Fibroblast of peridontal ligament (primary cell): ENCODE measurements around the gene XBP1.
"Not testable (repeated sequence)": the region's sequence is repeated elsewhere in the genome, so short reads cannot be mapped to it uniquely, and the experiment has no call there.

Experiments
- DNase-seq: peaks from one replicate; pipeline ENCODE4 v3.0.0-alpha.2; 2010; ENCODE audit errors: extremely low read depth

Gene XBP1

DNA sequence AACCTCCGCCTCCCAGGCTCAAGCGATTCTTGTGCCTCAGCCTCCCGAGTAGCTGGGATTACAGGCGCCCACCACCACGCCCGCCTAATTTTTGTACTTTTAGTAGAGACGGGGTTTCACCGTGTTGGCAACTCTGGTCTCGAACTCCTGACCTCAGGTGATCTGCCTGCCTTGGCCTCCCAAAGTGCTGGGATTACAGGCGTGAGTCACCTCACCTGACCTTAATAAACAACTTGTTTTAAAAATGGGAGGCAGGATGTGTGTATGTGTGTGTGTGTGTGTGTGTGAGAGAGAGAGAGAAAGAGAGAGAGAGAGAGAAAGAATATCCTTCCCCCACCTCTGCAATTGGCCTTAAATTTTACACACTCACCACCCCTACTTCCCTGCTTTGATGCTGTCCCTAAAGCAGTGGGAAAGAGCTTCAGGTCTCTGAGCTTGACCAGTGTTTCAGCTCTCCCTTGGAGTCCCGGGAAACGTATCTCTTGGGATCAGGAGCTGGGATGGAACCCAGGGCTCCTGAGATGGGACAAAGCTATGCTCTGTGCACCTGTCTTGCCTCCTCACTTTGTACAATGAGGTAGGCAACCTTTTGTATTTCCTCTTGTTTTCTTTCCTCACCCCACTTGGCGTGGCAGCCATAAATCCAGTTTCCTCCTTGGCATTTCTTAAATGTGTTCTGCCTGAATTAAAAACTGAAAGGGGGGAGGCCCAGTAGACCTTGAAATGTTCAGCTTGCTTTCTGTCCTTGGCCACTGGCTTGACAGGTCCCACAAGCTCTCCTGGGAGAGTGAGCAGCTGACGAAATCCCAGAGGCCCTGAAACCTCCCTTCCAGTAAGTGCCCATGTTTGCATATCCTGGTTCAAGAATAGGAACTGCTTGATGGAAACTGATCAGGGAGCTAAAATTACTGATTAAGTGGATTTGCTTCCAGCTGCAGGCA is 17.8 kb upstream of the XBP1 start:
- DNase-seq = no peak

DNA sequence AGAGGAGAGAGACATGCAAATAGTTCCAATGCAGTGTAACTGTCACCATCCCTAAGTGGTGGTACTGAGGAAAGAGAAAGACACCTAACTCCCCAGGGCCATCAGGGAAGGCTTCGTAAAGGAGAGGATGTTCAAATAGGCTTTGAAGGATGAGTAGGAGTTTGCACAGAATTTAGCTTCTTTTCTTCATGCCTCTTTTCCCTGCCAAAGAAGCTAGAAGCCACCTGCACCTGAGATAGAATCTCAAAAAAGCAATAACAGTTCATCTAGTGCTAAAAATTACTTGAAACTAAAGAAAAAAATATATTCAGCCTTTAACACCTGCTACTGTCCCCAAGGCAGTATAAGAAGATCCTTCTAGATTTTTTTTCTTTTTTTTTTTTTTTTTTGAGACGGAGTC is 16.7 kb upstream of the XBP1 start:
- no peak for DNase-seq

- DNase-seq = no peak
Measured at GRCh38 chr22:28815729-28816128, 15.4 kb upstream of the XBP1 start.

- no peak for DNase-seq
Measured at GRCh38 chr22:28815111-28815510, 14.7 kb upstream of the XBP1 start.

DNA sequence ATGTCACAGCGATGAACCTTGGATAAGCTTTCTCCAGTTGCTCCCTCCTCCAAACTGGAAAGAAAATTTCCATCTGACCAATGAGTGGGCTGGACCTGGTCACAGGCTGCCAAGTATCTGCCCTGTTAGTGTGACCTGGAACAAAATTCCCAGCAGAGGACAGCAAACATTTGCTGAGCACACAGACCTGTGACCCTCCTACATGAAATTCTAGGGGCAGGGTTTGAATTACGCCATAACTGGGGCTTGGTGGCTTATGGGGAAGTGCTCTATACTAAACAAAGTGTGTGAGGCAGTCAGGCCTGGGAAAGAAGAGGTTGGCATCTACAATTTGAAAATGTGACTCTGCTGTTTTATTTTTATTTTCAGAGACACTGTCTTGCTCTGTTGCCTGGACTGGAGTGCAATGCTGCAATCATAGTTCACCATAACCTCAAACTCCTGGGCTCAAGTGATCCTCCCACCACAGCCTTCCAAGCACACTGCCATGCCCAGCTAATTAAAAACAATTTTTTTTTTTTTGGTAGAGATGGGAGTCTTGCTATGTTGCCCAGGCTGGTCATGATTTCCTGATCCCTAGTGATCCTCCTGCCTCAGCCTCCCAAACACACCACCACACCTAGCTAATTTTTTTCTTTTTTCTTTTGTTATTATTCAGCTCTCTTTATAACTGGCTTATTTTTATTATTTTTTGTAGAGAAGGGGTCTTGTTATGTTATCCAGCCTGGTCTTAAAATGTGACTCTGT is 13.6 kb upstream of the XBP1 start:
- DNase-seq = no peak

DNA sequence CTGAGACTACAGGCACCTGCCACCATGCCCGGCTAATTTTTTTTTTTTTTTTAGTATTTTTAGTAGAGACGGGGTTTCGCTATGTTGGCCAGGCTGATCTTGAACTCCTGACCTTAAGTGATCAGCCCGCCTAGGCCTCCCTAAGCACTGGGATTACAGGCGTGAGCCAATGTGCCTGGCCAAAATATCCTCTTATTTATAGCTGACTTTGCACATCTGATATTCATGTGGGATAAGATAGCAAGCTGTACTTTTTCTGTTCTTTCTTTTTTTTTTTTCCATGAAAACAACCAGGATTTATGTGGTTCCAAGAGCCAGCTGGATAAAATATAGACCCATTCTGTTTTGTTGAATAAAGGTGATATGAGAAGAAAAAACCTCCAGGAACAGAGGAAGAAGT is 12.1 kb upstream of the XBP1 start:
- no peak for DNase-seq

- DNase-seq = no peak
Measured at GRCh38 chr22:28810821-28811491, 10.6 kb upstream of the XBP1 start.

DNA sequence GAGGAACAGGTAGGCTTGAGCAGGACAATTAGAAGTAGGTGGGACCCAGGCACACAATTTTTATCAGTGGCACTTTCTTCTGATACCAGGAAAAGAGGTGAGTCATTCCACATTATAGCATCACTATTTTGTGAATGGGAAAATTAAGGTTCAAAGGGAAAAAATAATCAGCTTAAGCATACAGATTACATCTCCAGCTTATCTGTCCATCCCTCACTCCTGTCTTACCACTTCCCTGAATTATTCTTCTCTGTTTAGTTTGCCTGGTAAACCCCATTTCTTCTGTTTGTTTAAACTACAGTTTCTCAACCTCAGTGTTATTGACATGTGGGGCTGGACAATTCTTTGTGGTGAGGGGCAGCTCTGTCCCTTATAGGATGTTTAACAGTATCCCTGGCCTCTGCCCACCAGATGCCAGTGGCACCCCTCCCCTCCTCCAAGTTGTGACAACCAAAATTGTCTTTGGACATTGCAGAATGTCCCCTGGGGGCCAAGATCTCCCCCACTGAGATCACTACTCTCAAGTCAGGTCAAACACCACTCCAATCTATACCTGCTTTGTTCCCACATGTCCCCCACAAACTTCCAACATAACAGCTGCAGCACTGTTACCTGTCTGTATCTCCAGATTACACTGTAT is 8.5 kb upstream of the XBP1 start:
- no peak for DNase-seq

- DNase-seq = not testable (repeated sequence)
Measured at GRCh38 chr22:28805426-28805825, 5.1 kb upstream of the XBP1 start.

- no peak for DNase-seq
Measured at GRCh38 chr22:28802595-28803123, 2.3 kb upstream of the XBP1 start.

DNA sequence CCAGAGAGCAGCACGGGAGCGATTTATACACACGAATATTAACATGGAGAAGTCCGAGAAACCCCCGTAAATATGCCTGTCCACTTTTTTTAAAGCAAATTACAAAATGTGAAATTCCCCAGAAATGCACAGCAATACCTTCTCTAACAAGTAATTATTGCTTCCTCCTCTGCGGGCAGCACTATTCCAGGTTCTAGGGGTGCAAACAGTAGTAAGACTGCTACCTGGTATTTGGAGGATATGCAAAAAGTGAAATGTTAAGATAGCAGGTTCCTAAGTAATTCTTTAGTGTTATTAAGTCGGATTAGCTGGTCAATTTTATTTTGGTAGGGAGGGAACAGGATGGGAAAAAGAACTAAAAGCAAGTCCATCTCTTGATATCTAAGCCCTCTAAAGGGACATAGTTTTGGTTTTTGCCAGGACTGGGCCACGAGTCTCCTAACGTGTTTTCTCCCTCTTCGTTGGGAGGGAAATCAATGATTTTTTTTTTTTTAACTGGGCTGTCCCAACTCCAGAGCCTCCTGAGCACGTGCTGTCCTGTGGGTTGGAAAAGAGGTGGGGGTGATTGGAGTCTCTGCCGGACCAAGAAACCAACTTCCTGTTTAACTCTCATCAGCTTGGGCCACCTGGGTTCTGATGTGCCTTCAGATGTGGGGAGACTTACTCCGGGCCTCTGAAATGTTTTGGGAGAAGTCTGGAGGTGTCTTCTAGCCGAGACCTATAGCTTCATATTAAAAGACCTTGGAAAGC is 1.7 kb upstream of the XBP1 start:
- no peak for DNase-seq

- peak; percentile 56 for DNase-seq
Measured at GRCh38 chr22:28799606-28800307, 612 bp downstream of the XBP1 start.

GRCh38 chr22:28798810-28799605 is 1.4 kb downstream of the XBP1 start:
- DNase-seq = peak; percentile 95

DNA sequence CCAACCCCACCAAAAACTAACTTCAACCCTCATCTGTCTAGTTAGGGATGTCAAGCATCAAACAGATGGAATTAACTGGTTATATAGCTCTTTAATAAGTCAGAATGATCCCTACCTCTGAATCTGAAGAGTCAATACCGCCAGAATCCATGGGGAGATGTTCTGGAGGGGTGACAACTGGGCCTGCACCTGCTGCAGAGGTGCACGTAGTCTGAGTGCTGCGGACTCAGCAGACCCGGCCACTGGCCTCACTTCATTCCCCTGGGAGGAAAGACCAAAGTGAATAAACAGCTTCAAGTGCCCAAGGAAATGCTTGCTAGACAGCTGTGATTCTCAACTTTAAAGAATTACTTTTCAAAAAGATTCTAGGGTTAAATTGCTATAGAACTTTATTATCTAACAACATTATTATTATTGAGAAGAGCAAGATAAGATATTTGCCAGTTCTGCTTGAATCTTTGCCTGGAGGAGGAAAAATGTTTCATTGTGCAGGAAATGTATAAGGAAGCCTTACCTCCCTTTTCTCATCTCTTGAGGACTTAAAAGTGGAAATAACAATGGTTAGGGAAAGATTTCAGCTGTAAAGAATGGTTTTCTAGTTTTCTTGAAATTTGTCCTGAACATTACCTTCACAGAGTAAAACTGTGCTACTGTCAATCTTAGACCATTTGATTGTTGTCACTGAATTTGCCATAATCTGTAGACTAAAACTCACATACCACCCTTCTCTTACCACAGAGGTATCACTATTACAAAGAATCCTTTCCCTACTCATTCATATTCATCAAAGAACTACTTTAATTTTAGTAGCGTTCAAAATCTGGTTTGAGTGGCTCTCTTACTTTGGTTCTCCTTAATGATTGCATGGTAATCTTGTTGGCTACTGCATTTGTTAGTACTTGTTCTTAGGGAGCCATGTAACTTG is 4.2 kb downstream of the XBP1 start:
- no peak for DNase-seq

GRCh38 chr22:28795071-28795693 is 5.2 kb downstream of the XBP1 start:
- no peak for DNase-seq

DNA sequence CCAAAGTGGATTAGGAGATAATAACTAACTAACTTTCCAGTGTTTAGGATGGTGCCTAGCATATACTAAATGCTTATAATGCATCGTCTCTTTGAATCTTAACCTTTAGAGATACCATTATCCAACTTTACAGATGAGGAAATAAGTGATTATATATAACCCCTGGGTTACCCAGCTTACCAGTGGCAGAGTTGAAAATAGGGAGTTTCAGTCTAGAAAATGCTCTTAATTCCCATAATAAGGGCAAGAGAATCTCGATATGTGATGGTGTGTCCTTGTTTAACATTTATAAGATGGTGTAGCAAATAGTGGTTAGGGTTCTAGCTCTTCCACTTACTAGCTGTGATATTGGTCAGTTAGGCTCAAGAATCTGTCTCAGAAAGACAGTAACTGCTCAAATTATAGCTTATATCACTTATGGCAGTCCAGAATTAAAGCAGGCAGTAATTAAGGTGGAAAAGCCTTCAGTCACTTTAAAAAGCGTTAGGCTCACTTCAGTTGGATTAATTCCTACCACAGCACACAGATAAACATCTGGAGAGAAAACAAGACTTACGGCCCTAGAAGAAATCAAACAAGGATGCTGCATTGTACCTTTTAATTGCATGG is 6.3 kb downstream of the XBP1 start:
- DNase-seq = no peak
